Immature natural killer cell (primary cell): Measurements from ENCODE around the gene NIPAL3. TPM values are rescaled to one million over a fixed set of nuclear protein-coding genes. Genes with fewer than 3 reads are reported as not detected.

Source experiments
- DNase-seq, 3 donors: peaks; one replicate each; pipeline ENCODE4 v3.0.0; 2022; ENCODE audit warnings: mixed read lengths in 1 of 3
- H3K27ac Mint-ChIP-seq, 6 donors: one replicate each; pipeline ENCODE4 v1.8.0; 2020; ENCODE audit warnings: mixed read lengths in 6 of 6, mild to moderate bottlenecking in 5 of 6, inconsistent platforms in 4 of 6, moderate library complexity in 3 of 6
- H3K27me3 Mint-ChIP-seq, 3 donors: one replicate each; pipeline ENCODE4 v1.8.0; 2020 to 2021; ENCODE audit warnings: low read depth in 3 of 3, mild to moderate bottlenecking in 3 of 3, mixed read lengths in 3 of 3, moderate library complexity in 3 of 3, inconsistent platforms in 1 of 3
- H3K36me3 Mint-ChIP-seq, 3 donors: one replicate each; pipeline ENCODE4 v1.8.0; 2020; ENCODE audit warnings: mixed read lengths in 3 of 3, inconsistent platforms in 2 of 3, mild to moderate bottlenecking in 2 of 3
- H3K4me1 Mint-ChIP-seq, 2 donors: one replicate each; pipeline ENCODE4 v1.8.0; 2020; ENCODE audit warnings: inconsistent platforms in 2 of 2, mild to moderate bottlenecking in 2 of 2, mixed read lengths in 2 of 2, moderate library complexity in 1 of 2
- H3K4me3 Mint-ChIP-seq, 5 donors: one replicate each; pipeline ENCODE4 v1.8.0; 2020; ENCODE audit warnings: mild to moderate bottlenecking in 5 of 5, mixed read lengths in 5 of 5, inconsistent platforms in 3 of 5, moderate library complexity in 3 of 5
- H3K9me3 Mint-ChIP-seq, 6 donors: one replicate each; pipeline ENCODE4 v1.8.0; 2020; ENCODE audit warnings: mild to moderate bottlenecking in 6 of 6, mixed read lengths in 6 of 6, inconsistent platforms in 4 of 6, moderate library complexity in 3 of 6
- polyA plus RNA-seq, 3 donors: library from polyadenylated mRNA; unstranded; fragments of 300-500 nt; fragmentation: Illumina TruSeq; gene quantifications; one replicate each; pipeline ENCODE4 v1.2.3, GENCODE V29; 2021

Gene NIPAL3
- polyA plus RNA-seq, 3 donors from 2014 or later: 23.9 to 42.3 (median 38.5) TPM

DNA sequence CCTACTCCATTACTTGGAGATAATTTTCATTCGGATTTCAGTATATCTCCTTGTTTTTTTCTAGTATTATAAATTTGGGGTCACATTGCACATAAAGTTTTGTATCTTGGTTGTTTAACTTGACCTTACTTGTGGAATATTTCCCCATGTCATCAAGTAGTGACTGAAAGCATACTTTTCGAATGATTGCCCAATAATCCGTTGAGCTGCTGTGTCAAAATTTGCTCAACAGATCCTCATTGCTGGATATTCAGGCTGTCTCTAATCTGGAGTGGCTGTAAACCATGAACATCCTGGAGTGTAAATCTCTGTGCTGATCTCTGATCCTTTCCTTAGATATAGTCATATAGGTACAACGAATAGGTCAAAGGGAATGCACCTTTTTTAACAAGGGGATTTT lies 4.9 kb downstream of the NIPAL3 start:
- Mint-ChIP-seq H3K36me3 (peaks cover 9 to 34% (median 27%) of the 10 kb centered on the region in 3 donors), H3K4me3 (no peak overlapping the region), H3K9me3 (no peaks in the 10 kb centered on the region), H3K27me3 (peaks cover 0 to 7% (median 2%) of the 10 kb centered on the region in 3 donors), H3K27ac (no peak overlapping the region), H3K4me1 (peaks cover 24 to 25% of the 10 kb centered on the region in 2 donors)
- DNase-seq: no peak

DNA sequence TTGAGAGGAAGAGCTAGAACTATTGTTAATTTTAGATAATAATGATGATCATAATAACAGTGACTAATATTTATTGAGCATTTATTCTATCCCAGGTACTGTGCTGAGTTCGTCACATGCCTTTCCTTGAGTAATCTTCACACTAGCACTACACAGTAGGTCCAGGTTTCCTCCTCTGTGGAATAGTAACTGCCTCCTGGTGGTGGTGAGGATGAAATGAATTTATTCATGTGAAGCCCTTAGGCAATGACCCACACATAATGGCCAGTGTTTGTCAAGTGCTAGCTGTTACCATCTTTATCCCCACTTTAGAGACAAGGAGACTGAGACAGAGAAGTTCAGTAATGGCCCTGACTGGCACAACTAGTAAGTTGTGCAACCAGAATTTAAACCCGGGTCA lies 5.9 kb downstream of the NIPAL3 start:
- H3K9me3 Mint-ChIP-seq: no peaks in the 10 kb centered on the region
- DNase-seq: no peak
- peaks cover 14 to 16% of the 10 kb centered on the region in 2 donors for H3K4me1 Mint-ChIP-seq
- peaks cover 9 to 37% (median 35%) of the 10 kb centered on the region in 3 donors for H3K36me3 Mint-ChIP-seq
- H3K27me3 Mint-ChIP-seq: no peaks in the 10 kb centered on the region
- no peak overlapping the region for H3K4me3 Mint-ChIP-seq
- H3K27ac Mint-ChIP-seq: no peak overlapping the region

DNA sequence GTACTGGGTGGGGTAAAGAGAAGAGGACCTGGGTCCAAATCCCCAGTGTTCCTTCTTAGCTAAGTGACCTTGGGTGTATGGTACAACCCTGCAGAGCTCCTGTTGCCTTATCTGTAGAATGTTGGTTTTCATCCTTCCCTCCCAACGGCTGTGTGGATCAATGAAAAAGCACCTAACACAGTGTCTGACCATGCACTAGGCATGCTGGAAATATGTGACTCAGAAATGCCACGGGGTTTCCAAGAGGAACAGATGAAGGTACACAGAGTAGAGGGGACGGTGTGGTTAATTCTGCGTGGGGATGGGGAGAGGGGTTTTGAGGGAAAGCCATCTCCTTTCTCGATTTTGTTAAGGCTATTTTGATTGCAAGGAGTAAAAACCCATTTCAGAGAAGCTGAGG lies 8.6 kb downstream of the NIPAL3 start:
- Mint-ChIP-seq H3K36me3 (peaks cover 9 to 46% (median 36%) of the 10 kb centered on the region in 3 donors), H3K4me3 (no peak overlapping the region), H3K4me1 (peaks cover 3 to 6% of the 10 kb centered on the region in 2 donors), H3K27me3 (peaks cover 0 to 3% (median 2%) of the 10 kb centered on the region in 3 donors), H3K27ac (peak overlapping the region in 1 of 6 donors; percentile 35), H3K9me3 (no peaks in the 10 kb centered on the region)
- no peak for DNase-seq

DNA sequence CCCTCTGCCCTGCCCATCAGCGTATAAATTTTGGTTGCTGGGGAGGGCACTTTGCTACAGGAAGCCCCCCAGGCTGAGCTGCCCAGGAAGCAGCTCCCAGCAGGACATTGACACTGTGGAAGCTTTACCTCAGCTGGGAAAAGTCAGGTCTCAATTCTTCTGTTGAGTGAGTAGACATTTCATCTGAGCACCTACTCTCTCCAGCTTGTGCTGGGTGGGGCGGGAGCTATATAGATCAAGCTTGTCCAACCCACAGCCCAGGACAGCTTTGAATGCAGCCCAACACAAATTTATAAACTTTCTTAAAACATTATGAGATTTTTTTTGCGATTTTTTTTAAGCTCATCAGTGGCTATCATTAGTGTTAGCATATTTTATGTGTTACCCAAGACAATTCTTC lies 9.4 kb downstream of the NIPAL3 start:
- no peaks in the 10 kb centered on the region for H3K9me3 Mint-ChIP-seq
- peaks cover 9 to 46% (median 32%) of the 10 kb centered on the region in 3 donors for H3K36me3 Mint-ChIP-seq
- peaks cover 2 to 6% of the 10 kb centered on the region in 2 donors for H3K4me1 Mint-ChIP-seq
- peaks cover 0 to 3% (median 2%) of the 10 kb centered on the region in 3 donors for H3K27me3 Mint-ChIP-seq
- H3K27ac Mint-ChIP-seq: no peak overlapping the region
- no peak overlapping the region for H3K4me3 Mint-ChIP-seq
- no peak for DNase-seq

DNA sequence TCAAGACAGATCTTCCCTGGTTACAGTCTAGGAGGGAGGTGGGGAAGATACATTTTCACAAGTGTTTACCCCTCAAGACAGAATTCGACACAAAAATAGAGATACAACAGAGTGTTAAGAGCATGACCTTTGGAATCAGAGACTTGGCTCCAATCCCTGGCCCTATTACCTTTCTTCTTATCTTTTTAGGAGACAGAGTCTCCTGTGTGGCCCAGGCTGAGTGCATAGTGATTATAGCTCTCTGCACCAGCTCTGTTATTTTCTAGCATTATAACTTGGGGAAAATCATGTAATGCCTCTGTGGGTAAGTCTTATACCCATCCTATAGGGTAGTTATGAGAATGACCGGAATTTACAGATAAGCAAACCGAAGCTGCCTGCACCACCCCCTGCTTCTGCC lies 9.8 kb downstream of the NIPAL3 start:
- H3K4me1 Mint-ChIP-seq: peaks cover 2 to 6% of the 10 kb centered on the region in 2 donors
- H3K9me3 Mint-ChIP-seq: no peaks in the 10 kb centered on the region
- no peak for DNase-seq
- H3K27me3 Mint-ChIP-seq: peaks cover 0 to 3% (median 2%) of the 10 kb centered on the region in 3 donors
- H3K4me3 Mint-ChIP-seq: no peak overlapping the region
- peaks cover 9 to 46% (median 32%) of the 10 kb centered on the region in 3 donors for H3K36me3 Mint-ChIP-seq
- peak overlapping the region in 1 of 6 donors; percentile 55 for H3K27ac Mint-ChIP-seq

DNA sequence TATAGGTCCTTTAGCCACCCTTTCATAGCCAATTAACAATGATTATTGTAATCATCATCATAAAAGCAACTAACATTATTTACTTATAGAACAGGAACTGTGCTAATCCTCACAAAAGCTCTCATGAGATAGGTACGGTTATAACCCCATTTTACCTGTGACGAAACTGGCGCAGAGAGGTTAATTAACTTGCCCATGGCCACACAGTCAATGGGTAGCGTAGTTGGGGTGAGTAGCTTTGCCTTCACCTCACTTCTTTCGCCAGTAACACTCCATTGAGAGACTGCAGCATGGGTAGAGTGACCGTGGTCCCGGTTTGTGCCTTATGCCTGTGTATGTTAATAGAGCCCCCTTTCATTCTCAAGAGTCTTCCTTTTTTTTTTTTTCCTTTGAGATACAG lies 10.3 kb downstream of the NIPAL3 start:
- Mint-ChIP-seq H3K27ac (peak overlapping the region in 1 of 6 donors; percentile 55), H3K9me3 (no peaks in the 10 kb centered on the region), H3K4me3 (no peak overlapping the region)

DNA sequence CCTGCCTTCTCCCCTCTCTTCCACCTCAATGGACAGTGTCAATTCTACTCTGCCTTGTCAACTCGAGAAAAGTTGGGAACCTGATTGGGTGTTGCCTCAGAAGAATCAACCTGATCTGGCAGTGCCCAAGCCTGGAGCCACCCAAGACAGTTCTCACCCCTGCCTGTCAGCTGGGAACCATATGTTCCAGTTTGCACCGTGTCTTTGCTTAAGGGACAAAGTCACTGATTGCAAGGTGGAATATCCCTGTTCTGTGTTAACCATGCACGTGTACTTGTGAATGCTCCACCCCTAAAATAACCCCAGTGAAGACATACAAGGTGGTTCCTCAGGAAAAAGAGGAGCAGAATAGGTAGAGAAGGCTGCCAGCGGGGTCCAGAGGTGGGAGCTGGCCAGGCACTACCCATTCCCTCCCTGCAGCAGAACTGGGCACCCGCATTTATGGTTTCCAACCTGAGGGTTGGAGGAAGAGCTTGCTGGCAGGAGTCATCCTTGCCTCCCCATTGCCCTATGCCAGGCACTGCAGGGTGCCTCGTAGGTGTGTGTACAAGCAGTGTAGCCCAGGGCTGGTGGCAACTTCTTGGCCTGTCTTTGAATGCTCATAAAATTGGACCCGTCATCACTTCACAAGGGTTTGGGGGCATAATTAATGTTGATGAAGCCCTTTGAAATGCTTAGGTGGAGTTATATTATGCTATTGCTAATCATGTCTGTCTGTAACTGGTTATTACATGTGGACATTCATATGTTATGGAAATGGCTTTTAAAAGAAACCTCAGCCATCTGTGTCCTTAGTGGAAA lies 11.3 kb downstream of the NIPAL3 start:
- Mint-ChIP-seq H3K36me3 (peaks cover 9 to 43% (median 32%) of the 10 kb centered on the region in 3 donors), H3K9me3 (no peaks in the 10 kb centered on the region), H3K27me3 (peaks cover 0 to 3% (median 2%) of the 10 kb centered on the region in 3 donors), H3K27ac (no peak overlapping the region), H3K4me3 (no peak overlapping the region), H3K4me1 (peaks cover 2 to 6% of the 10 kb centered on the region in 2 donors)
- DNase-seq: no peak

More for the DNA sequence above, 10.3 kb downstream of the NIPAL3 start:
- peaks cover 0 to 3% (median 2%) of the 10 kb centered on the region in 3 donors for H3K27me3 Mint-ChIP-seq
- peaks cover 2 to 6% of the 10 kb centered on the region in 2 donors for H3K4me1 Mint-ChIP-seq
- DNase-seq: no peak
- peaks cover 9 to 45% (median 32%) of the 10 kb centered on the region in 3 donors for H3K36me3 Mint-ChIP-seq

DNA sequence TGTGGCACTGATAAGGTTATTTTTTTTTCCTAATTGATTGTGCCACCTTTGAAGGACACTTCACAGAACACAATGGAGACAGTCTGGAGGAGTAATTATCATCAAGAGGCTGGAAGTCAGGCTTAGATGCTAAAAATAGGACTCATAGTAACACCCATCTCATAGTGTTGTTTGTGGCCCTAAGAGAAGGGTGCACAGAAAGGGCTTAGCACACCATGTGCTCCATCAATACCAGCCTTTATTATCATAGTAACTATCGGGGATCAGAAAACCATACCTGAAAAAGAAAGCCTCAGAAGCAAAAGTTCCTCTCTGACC lies 11.9 kb downstream of the NIPAL3 start:
- H3K4me3 Mint-ChIP-seq: no peak overlapping the region
- peaks cover 5 to 38% (median 28%) of the 10 kb centered on the region in 3 donors for H3K36me3 Mint-ChIP-seq
- H3K4me1 Mint-ChIP-seq: peaks cover 2 to 6% of the 10 kb centered on the region in 2 donors
- no peaks in the 10 kb centered on the region for H3K9me3 Mint-ChIP-seq
- H3K27me3 Mint-ChIP-seq: peaks cover 0 to 3% (median 2%) of the 10 kb centered on the region in 3 donors
- no peak overlapping the region for H3K27ac Mint-ChIP-seq
- DNase-seq: no peak

DNA sequence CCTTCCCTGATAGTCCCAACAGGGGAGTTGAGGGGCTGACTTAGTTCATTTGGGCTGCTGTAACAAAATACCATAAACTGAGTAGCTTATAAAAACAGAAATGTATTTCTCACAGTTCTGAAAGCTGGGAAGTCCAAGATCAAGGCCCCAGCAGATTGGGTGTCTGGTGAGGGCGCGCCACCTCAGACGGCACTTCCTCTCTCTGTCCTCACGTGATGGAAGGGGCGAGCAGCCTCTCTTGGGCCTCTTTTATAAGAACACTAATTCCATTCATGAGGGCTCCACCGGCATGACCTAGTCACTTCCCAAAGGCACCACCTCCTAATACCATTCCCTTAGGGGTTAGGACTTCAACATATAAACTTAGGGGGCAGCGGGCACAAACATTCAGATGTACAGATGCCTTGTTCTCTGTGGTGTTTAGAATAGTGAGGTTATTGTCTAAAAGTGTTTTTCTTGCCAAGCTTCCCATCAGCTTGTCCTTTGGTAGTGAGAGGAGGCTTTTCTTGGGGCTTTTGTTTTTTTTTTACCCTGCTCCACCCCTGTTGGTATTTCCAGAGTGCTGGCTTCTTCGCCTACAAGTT lies 20.3 kb downstream of the NIPAL3 start:
- Mint-ChIP-seq H3K9me3 (no peaks in the 10 kb centered on the region), H3K27ac (no peak overlapping the region), H3K36me3 (peaks cover 0 to 23% (median 4%) of the 10 kb centered on the region in 3 donors), H3K4me3 (no peak overlapping the region), H3K4me1 (peaks cover 0 to 2% of the 10 kb centered on the region in 2 donors), H3K27me3 (no peaks in the 10 kb centered on the region)
- DNase-seq: no peak

DNA sequence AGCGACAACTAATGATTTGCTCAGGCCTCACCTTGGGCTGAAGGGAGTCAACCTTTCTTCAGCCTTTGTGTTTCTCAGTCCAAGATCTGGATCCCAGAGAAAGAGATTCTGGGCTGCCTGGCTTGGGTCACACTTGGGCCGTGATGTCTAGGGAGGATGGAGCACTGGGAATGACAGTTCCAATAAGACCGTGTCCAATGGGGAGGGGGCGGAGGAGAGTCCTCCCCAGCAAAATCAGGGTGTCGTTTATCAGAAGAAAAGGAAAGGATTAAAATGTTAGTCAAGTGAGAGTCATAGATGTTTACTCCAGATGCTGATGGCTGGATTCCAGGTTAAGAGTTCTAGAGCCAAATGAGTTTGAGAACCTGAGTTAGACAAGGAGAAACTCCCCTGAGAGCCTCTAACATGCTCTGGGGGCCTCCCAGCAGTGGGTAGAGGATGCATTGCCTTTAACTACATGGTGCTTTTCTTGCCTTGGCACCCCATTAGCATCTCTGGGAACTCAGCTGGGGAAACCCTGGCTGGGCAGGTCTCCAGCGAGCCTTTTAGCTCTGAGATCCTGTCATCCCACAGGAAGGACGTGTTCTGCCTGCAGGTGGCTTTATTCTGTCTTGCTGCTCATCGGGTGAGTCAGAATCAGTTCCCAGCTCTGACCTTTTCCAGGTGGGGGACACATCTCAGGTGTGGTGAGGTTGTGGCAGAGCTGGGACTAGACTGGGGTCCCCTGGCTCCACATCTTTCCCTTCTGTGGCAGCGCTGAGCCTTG lies 22.2 kb downstream of the NIPAL3 start:
- H3K36me3 Mint-ChIP-seq: peaks cover 4 to 26% (median 7%) of the 10 kb centered on the region in 3 donors
- no peaks in the 10 kb centered on the region for H3K9me3 Mint-ChIP-seq
- no peak overlapping the region for H3K4me3 Mint-ChIP-seq
- H3K27me3 Mint-ChIP-seq: no peaks in the 10 kb centered on the region
- peaks cover 0 to 2% of the 10 kb centered on the region in 2 donors for H3K4me1 Mint-ChIP-seq
- no peak overlapping the region for H3K27ac Mint-ChIP-seq
- no peak for DNase-seq

DNA sequence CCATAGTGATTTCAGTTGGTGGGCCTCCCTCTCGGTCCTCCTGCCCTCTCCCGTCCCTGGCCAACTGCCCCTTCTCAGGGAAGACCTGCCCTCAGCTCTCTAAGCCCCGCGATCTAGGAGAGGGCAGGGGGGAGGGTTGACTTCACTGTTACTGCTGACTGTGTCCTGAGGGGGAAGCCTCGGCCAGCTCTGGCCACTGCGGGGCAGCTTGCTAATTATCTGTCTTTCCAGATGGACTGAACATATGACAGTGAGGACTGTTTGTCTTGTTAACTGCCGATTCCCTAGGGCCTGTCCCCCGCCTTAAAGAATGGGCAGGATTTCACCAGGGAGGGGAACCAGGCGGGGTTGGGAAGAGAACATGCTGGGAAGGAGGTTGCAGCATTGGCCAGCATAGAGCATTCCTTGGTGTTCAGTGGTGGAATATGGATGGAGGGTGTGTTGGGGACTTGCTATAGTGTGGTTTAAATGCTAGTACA lies 22.9 kb downstream of the NIPAL3 start:
- H3K27me3 Mint-ChIP-seq: no peaks in the 10 kb centered on the region
- peaks cover 4 to 27% (median 10%) of the 10 kb centered on the region in 3 donors for H3K36me3 Mint-ChIP-seq
- H3K27ac Mint-ChIP-seq: no peak overlapping the region
- peaks cover 0 to 2% of the 10 kb centered on the region in 2 donors for H3K4me1 Mint-ChIP-seq
- no peaks in the 10 kb centered on the region for H3K9me3 Mint-ChIP-seq
- no peak overlapping the region for H3K4me3 Mint-ChIP-seq
- no peak for DNase-seq

DNA sequence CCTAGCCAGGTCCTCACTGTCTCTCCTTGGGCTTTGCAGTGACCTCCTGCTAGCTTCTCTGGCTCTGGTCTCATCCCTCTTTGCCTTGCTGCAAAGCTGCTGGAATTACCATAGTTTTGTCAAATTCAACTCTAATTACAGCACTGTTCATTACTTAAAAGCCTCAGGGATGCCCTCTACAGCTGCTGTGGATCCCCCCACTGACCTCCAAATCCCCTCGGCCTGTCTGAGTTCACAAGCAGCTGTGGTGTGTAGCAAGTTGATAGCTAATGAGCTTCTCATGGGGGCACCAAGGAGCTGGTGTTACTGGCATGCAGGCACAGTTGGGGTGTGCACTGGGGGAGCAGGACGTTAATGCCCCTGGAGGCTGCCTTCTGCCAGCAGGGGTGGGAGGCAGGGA lies 24.8 kb downstream of the NIPAL3 start:
- Mint-ChIP-seq H3K4me1 (peaks cover 2% of the 10 kb centered on the region in 2 donors), H3K27ac (no peak overlapping the region), H3K4me3 (no peak overlapping the region), H3K36me3 (peaks cover 11 to 25% (median 18%) of the 10 kb centered on the region in 3 donors), H3K27me3 (no peaks in the 10 kb centered on the region), H3K9me3 (no peaks in the 10 kb centered on the region)
- DNase-seq: no peak

DNA sequence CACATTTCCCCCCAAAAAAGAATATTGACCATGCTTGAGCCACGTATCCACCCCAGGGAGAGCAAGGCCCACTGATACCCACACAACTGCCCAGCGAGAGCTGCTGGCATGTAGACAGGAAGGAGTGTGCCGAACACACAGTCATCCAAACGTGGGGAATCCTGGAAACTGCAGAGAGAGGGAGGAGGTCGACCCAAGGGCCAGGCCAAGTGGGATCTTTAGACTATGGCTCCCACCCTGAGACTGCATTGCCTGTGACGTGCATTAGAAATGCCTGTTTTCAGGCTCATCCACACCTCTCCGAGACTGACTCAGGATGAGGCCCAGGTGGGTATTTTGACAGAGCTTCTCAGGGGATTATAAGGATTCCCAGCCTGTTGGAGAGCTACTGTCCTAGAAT lies 25.9 kb downstream of the NIPAL3 start:
- Mint-ChIP-seq H3K27me3 (no peaks in the 10 kb centered on the region), H3K4me1 (peaks cover 2 to 5% of the 10 kb centered on the region in 2 donors), H3K27ac (no peak overlapping the region), H3K4me3 (no peak overlapping the region), H3K9me3 (no peaks in the 10 kb centered on the region), H3K36me3 (peaks cover 22 to 35% (median 29%) of the 10 kb centered on the region in 3 donors)
- no peak for DNase-seq
